OCI-LY1 (cell line): ENCODE results near the gene WWP2.
"Not testable (repeated sequence)": the region's sequence is repeated elsewhere in the genome, so short reads cannot be mapped to it uniquely, and the experiment has no call there.

Experiments used
- CTCF ChIP-seq: fragments of 200-600 bp; sonication (generic), shearing (Covaris generic); IDR thresholded peaks from 2 replicates; pipeline ENCODE4 v1.5.1; 2017; ENCODE audit warnings: mild to moderate bottlenecking, antibody characterized with exemption, low read length, moderate library complexity, mixed read lengths
- EZH2 ChIP-seq: fragments of 200-600 bp; sonication (generic), shearing (Covaris generic); IDR thresholded peaks from 2 replicates; pipeline ENCODE4 v1.8.0; 2017; ENCODE audit warnings: borderline replicate concordance, mixed run types, mild to moderate bottlenecking, antibody characterized with exemption, low read length, moderate library complexity, mixed read lengths

GRCh38 chr16:69943241-69944036 lies 181.3 kb downstream of the WWP2 start:
- TF ChIP-seq CTCF, EZH2: not testable (repeated sequence)
